DOHH2 (cell line): ENCODE data around the gene RASGRF1.

Source experiments
- CTCF ChIP-seq: fragments of 200-600 bp; sonication (generic); IDR thresholded peaks from one replicate; pipeline ENCODE4 v1.5.1; 2014; ENCODE audit warnings: antibody characterized with exemption, mild to moderate bottlenecking, low read depth, low read length; ENCODE audit not compliant: poor library complexity, severe bottlenecking
- EZH2phosphoT487 ChIP-seq: fragments of 200-600 bp; sonication (generic); IDR thresholded peaks from 2 replicates; pipeline ENCODE4 v1.6.1; 2017; ENCODE audit warnings: borderline replicate concordance, mild to moderate bottlenecking, antibody characterized with exemption, low read length, moderate library complexity, mixed read lengths

- TF ChIP-seq CTCF, result no peak
- no peak for TF ChIP-seq EZH2phosphoT487
Observed at GRCh38 chr15:78984041-78984440, 106.5 kb downstream of the RASGRF1 start.
